Peyer's patch (tissue), 4 donors: ENCODE measurements around the gene ASAP3. TPM values are rescaled to one million over a fixed set of nuclear protein-coding genes. Genes with fewer than 3 reads are reported as not detected.
A peak's percentile ranks its signal among the peaks of the same experiment; 100 is the strongest.

Experiments used
- DNase-seq, 3 donors: peaks; one replicate each; pipeline ENCODE4 v3.0.0-alpha.2; 2017 to 2019
- H3K27ac ChIP-seq, 4 donors: fragments of 200-600 bp; sonication (generic); one replicate each; pipeline ENCODE4 v1.5.1; 2016 to 2019
- H3K27me3 ChIP-seq, 2 donors: fragments of 200-600 bp; sonication (generic); one replicate each; pipeline ENCODE4 v1.5.1; 2019
- H3K36me3 ChIP-seq, 3 donors: fragments of 200-600 bp; sonication (generic); one replicate each; pipeline ENCODE4 v1.5.1; 2016 to 2019
- H3K4me1 ChIP-seq, 4 donors: fragments of 200-600 bp; sonication (generic); one replicate each; pipeline ENCODE4 v1.5.1; 2016 to 2019
- H3K4me3 ChIP-seq, 4 donors: fragments of 200-600 bp; sonication (generic); 1 replicate in 3 of 4; 2 replicates in 1 of 4; pipeline ENCODE4 v1.5.1; 2016 to 2019; ENCODE audit warnings: mild to moderate bottlenecking in 1 of 4
- H3K9me3 ChIP-seq, 4 donors: fragments of 200-600 bp; sonication (generic); one replicate each; pipeline ENCODE4 v1.5.1; 2016 to 2019; ENCODE audit warnings: mild to moderate bottlenecking in 1 of 4
- POLR2A ChIP-seq, 2 donors: fragments of 450-650 bp; IDR thresholded peaks; one replicate each; pipeline ENCODE4 v1.5.1; 2017; ENCODE audit warnings: antibody characterized with exemption in 2 of 2, mild to moderate bottlenecking in 2 of 2, moderate library complexity in 2 of 2
- total RNA-seq, 4 donors: library from RNA; depleted of rRNA; stranded (reverse); fragments of >200 nt; gene quantifications; one replicate each; pipeline ENCODE4 v1.1.0, GENCODE V29; 2016
- TF ChIP-seq, protein P1 (sequence below), 6 experiments: fragments of 450-650 bp in 4 of 6; fragments of 200-600 bp in 2 of 6; sonication (generic) in 1 of 6; IDR thresholded peaks; one replicate each; pipeline ENCODE4 v1.5.1; 2017 to 2019; ENCODE audit warnings: antibody characterized with exemption in 6 of 6, mild to moderate bottlenecking in 3 of 6, moderate library complexity in 1 of 6

The ASAP3 gene
- total RNA-seq, 4 donors from 2014 or later = 11.2 to 33.5 (median 25.8) TPM

DNA sequence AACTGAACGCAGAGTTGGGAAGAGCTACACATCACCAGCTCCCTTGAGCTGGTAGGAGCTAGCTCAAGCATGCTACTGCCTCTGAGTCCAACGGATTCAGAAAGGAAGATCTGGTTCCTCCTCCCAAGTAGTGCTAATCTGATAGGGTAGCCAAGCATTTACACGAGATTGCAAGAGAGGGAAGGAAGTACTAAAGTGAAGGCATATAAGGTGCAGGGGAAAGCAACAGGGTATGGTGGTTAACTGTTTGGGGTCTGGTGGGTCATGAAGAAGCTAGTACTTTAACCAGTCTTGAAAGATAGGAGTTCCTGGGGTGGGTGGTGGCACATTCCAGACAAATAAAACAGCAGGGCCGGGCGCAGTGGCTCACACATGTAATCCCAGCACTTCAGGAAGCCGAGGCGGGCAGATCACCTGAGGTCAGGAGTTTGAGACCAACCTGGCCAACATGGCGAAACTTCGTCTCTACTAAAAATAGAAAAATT is 94.1 kb downstream of the ASAP3 start:
- no peaks in the 10 kb centered on the region for H3K9me3 ChIP-seq

GRCh38 chr1:23387494-23387893 is 96.5 kb downstream of the ASAP3 start:
- Histone ChIP-seq H3K9me3 (no peaks in the 10 kb centered on the region), H3K36me3 (no peaks in the 10 kb centered on the region), H3K27me3 (no peaks in the 10 kb centered on the region), H3K27ac (no peak overlapping the region), H3K4me1 (peaks cover 0 to 16% (median 0%) of the 10 kb centered on the region in 4 donors), H3K4me3 (no peak overlapping the region)
- no peak for DNase-seq
- TF ChIP-seq POLR2A (IDR thresholded peaks at IDR 0.05) = no peak
- TF ChIP-seq, protein P1, sequence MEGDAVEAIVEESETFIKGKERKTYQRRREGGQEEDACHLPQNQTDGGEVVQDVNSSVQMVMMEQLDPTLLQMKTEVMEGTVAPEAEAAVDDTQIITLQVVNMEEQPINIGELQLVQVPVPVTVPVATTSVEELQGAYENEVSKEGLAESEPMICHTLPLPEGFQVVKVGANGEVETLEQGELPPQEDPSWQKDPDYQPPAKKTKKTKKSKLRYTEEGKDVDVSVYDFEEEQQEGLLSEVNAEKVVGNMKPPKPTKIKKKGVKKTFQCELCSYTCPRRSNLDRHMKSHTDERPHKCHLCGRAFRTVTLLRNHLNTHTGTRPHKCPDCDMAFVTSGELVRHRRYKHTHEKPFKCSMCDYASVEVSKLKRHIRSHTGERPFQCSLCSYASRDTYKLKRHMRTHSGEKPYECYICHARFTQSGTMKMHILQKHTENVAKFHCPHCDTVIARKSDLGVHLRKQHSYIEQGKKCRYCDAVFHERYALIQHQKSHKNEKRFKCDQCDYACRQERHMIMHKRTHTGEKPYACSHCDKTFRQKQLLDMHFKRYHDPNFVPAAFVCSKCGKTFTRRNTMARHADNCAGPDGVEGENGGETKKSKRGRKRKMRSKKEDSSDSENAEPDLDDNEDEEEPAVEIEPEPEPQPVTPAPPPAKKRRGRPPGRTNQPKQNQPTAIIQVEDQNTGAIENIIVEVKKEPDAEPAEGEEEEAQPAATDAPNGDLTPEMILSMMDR (IDR thresholded peaks at IDR 0.05) = no peak

More for the DNA sequence above, 94.1 kb downstream of the ASAP3 start:
- Histone ChIP-seq H3K27ac (no peak overlapping the region), H3K36me3 (no peaks in the 10 kb centered on the region), H3K4me3 (no peak overlapping the region), H3K4me1 (peaks cover 0 to 8% (median 0%) of the 10 kb centered on the region in 4 donors), H3K27me3 (no peaks in the 10 kb centered on the region)
- TF ChIP-seq, protein P1 (IDR thresholded peaks at IDR 0.05) = no peak
- TF ChIP-seq POLR2A (IDR thresholded peaks at IDR 0.05) = no peak
- DNase-seq = no peak

GRCh38 chr1:23385119-23385621 is 98.8 kb downstream of the ASAP3 start:
- Histone ChIP-seq H3K36me3 (no peaks in the 10 kb centered on the region), H3K27me3 (no peaks in the 10 kb centered on the region), H3K4me3 (no peak overlapping the region), H3K4me1 (peaks cover 0 to 19% (median 0%) of the 10 kb centered on the region in 4 donors), H3K27ac (peak overlapping the region in 2 of 4 donors; percentile 4 to 70), H3K9me3 (no peaks in the 10 kb centered on the region)
- DNase-seq = no peak
- TF ChIP-seq POLR2A (IDR thresholded peaks at IDR 0.05) = no peak
- TF ChIP-seq, protein P1 (IDR thresholded peaks at IDR 0.05) = no peak

DNA sequence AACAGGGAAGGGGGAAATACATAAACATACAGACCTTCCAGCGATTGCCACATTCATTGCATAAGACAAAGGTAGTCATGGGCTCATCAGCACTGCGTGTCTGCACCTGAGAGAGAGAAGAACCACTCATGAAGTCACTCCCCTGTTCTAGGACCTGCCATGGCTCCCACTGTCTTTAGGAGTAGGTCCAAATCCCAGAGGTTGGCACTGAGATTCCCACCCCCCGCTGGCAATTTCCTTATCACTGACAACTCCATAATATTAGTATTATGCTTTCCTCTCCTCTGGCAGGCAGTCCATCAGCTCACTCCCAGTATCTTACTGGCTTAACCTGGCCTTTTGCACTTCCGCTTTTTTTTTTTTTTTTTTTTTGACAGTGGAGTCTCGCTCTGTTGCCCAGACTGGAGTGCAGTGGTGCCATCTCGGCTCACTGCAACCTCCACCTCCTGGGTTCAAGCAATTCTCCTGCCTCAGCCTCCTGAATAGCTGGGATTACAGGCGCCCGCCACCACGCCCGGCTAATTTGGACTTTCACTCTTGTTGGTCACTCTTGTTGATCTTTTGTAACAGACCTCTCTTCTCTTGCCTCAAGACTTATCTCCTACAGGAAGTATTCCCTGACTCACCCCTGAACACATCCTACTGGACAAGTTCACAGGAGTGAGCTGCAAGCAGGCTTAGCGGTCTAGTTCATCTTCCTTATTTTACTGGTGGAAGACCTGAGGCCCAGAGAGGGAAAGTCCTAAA is 99.5 kb downstream of the ASAP3 start:
- no peaks in the 10 kb centered on the region for H3K9me3 ChIP-seq
- H3K4me1 ChIP-seq = peaks cover 0 to 19% (median 0%) of the 10 kb centered on the region in 4 donors
- H3K27me3 ChIP-seq = no peaks in the 10 kb centered on the region
- no peak overlapping the region for H3K4me3 ChIP-seq
- H3K27ac ChIP-seq = peak overlapping the region in 2 of 4 donors; percentile 33 to 70
- H3K36me3 ChIP-seq = no peaks in the 10 kb centered on the region
- peak in 2 of 3 donors; percentile 64 to 76 for DNase-seq
- no peak for TF ChIP-seq POLR2A (IDR thresholded peaks at IDR 0.05)
- TF ChIP-seq, protein P1 (IDR thresholded peaks at IDR 0.05) = no peak

DNA sequence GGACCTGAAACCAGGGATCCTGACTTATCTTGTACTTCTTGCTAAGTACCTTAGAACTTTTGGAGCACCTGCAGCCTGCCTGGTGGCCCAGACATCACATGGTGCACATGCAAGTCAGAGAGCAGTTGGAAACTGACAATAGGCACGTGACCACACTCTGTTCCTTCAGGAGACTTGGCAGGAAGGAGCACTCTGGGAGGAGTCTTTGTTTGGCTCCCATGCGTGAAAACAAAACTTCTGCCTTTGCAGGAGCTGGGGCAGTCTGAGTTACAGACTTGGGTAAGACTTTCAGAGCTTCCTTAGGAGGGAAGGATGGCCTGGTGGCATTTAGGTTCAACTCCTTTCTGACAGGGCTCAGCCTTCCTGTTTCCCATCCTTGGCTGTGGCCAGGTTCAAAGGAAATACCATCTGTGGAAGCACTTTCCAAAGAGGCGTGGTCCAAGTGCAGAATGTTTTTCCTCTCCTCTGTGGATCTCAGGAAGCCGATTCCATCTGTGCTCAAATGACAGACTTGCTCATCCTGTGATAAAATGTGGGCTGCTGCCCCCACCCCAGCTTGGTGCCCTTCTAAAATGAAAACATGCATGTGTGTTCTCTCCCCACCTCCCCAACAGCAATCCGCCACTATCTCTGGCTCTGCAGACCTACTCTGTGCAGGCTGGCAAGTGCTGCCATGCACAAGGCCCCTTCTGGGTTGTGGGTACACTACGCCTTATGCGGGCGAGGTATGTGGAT is 100.2 kb downstream of the ASAP3 start:
- TF ChIP-seq, protein P1 (IDR thresholded peaks at IDR 0.05) = no peak
- no peak for TF ChIP-seq POLR2A (IDR thresholded peaks at IDR 0.05)
- H3K27ac ChIP-seq = peak overlapping the region in 2 of 4 donors; percentile 33 to 58
- no peaks in the 10 kb centered on the region for H3K36me3 ChIP-seq
- H3K4me1 ChIP-seq = peaks cover 0 to 19% (median 0%) of the 10 kb centered on the region in 4 donors
- DNase-seq = no peak
- H3K27me3 ChIP-seq = no peaks in the 10 kb centered on the region
- no peak overlapping the region for H3K4me3 ChIP-seq
- H3K9me3 ChIP-seq = no peaks in the 10 kb centered on the region
